HG02938 (cell line): Measurements from ENCODE around the gene CEBPZ.

ENCODE experiments used
- ATAC-seq: cut with Tn5 transposase; IDR thresholded peaks from one replicate; pipeline ENCODE4 v1.9.1; 2021; ENCODE audit warnings: mild to moderate bottlenecking, moderate library complexity; ENCODE audit not compliant: unreplicated experiment

Gene CEBPZ

DNA sequence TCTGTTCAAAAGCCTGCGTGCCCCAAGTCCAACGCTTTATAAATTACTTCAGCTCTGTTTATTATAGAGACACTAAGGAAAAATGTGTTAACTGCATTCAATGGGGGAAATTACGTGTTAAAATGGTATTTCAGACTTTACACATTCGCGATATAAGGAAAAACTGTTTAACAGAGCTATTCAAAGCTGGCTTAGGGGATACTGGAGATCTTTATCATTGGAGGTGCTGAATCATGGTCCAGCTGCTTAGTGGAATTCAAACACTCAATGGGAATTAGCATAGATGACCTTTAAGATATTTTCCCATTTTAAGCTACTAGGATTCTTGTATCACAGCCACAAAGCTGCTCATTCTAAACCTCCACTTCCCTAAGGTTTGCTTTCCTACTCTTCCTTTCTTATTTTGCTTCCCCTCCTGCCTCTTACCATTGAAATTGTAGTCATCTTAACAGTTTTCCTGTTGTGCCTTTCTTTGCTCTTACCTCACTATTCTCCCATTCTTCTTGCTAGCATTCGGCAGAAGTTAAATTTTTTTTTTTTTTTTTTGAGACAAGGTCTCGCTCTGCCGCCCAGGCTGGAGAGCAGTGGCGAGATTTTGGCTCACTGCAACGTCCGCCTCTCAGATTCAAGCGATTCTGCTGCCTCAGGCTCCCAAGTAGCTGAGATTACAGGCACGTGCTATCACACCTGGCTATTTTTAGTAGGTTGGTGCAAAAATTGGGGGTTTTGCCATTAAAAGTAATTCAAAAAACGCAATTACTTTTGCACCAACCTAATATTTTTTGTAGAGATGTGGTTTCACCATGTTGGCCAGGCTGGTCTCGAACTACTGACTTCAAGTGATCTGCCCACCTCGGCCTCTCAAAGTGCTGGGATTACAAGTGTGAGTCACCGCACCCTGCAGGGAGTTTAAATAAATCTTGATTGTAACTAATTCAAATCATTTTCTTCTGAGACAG lies 49.4 kb downstream of the CEBPZ start:
- no peak for ATAC-seq

DNA sequence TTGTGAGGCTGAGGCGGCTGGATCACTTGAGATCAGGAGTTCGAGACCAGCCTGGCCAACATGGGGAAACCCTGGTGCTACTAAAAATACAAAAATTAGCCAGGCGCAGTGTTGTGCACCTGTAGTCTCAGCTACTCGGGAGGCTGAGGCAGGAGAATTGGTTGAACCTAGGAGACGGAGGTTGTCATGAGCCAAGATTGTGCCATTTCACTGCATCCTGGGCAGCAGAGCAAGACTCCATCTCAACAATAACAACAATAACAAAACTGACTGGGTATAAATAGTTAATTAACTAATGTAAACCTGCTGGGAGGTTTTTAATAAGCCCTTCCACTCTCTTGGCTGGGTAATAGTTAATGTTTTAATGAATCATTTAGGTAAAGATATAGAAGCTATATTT lies 50.8 kb downstream of the CEBPZ start:
- no peak for ATAC-seq

DNA sequence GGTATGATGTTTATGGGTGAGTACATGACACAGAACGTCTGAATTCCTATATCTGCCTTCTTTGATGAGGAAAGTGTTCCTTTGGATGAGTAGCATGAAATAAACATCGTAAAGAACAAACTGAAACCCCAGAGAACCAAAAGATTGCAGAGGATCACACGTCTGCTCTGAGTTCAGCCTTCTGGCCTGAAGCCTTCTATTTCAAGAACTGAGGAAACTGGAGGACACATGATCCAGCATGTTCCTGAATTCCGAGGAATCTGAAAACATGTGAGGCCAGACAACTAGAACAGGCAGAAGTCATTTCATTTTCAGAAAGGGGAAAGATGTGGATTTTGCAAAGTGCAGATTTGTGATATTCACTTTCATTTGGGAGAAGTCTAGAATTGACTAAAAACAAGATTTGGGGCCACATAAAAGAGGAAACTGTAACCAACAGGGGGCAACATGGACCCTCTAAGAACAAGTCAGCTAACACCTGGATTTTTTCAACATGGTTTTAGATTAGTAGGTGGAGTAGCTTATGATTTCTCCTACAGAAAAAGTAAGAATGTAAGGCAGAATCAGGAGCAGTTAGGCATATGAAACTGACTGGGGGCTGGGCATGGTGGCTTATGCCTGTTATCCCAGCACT lies 51.3 kb downstream of the CEBPZ start:
- ATAC-seq: no peak

DNA sequence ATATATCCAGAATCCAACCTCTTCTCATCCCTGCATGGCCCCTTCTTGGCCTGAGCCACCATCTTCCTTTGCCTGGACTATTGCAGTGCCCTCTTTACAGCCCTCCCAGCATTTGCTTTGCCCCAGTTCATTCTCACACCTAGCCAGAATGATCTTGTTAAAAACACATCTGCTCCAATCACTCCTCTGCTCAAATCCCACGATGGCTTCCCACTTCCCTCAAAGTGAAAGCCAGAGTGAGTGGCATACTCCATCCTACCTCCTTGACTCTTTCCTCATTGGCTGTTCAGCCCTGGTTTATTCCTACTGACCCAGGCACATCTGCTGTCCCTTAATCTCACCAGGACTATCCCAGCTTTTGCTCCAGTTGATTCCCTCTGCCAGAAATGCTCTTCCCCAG lies 57.7 kb downstream of the CEBPZ start:
- no peak for ATAC-seq

DNA sequence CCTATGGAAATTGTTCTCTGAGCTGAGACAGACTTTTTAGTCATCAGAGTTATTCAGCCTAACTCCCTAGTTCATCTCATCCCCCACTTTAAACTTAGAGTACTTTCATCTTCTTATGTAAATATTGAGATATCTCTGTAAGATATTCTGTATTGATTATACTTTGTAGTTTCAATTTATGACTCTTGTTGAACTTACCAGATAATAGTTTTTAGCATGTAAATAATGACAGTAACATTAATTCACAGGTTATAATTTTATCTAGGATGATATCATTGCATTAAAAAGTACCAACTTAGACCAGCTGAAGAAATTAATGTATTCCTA lies 59.8 kb downstream of the CEBPZ start:
- ATAC-seq: no peak

DNA sequence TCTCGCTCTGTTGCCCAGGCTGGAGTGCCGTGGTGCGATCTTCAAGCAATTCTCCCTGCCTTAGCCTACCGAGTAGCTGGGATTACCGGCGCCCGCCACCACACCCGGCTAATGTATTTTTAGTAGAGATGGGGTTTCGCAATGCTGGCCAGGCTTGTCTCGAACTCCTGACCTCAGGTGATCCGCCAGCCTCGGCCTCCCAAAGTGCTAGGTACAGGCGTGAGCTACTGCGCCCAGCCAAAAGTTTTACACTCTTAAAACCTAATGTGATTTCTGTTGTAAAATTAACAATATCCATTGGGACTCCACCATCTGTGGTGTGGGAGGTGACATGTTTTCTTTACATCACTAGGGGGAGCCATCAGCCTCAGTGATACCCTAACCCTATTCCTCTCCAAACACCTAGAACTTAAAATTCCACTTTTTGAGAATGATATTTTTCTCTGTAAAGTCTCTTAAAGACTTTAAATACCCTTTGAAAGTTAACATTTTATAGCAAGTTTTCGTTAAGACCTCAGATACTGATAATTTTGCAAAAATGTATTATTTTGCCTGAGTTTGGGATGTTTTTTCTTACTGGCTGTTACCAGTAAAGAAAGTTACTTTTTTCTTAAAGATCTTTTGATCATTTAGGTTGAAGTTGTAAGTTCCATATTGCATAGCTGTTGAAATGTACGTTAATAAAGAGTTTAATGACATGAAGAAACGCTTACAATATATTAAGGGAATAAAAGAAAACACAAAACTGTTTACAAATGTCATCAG lies 63.0 kb downstream of the CEBPZ start:
- ATAC-seq: no peak

DNA sequence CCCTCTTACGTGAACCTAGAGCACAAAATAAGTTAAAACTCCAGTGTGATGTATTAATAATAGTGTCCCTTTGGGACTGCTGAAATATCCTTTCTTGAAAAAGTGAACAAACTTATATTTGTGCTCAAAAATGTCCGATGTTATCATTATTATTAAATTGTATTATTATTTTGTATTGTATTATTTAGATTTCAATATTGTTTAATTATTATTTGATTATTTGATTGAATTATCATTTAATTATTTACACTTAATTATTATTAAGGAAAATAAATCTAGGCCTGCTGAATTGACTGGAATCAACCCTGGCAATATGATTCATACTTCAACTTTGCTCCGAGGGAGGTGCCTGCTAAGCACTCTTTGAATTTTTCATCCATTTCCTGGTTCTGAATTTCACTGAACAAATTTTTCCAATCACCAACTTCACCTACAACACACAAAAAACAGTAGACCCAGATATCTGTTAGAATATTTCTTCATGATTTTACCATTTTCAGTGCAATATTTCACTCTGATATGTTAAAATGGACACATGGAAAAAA lies 63.7 kb downstream of the CEBPZ start:
- ATAC-seq: no peak

DNA sequence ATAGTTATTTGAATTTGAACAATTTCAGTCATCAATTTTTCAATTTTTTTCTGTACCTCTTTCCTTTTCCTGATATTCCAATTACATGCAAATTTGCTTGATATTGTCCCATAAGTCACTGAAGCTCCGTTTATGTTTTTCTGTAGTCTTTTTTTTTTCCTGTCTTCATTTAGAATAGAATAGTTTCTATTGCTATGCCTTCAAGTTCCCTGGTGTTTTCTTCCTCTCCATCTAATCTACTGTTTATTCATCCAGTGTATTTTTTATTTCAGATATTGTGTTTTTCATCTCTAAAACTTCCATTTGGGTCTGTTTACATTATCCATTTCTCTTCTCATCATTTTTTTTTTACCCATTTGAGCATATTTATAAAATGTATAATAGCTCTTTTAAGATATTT lies 66.6 kb downstream of the CEBPZ start:
- ATAC-seq: no peak

DNA sequence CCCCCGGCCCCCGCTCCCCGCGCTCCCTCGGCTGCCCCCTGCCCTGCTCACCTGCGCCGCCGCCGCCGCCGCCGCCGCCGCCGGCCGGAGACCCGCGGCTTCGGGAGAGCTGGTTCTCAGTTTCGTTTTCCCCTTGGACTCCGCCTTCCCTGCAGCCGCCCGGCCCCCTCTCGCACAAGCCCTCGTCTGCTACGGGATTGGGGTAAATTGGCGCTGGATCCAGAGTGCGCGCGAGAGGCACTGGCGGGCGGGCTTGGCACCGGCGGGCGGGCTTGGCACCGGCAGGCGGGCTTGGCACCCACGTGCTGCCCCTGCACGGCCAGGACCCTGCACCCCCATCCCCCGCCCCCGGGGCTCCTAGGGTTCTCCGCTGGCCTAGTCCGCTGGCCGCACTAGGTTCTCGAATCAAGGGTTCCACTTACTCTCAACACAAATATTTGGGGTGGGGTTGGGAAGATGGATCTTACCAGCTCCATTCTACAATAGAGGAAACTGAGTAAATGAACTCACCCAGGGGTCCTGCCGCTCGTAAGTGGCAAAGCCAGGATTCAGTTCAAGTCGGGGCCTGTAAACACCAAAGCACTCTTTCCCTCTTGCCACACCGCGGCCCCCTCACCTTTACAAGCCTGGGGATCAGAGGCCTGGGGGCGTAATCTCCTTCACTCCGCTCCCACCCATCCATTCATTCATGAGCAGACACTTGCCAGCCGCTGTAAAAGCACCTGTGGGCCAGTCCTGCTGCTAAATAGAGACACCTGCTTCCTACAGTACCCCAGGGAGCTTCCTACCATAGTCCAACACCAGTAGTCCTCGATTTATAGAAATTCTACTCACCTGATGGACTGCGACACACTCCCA lies 74.3 kb downstream of the CEBPZ start, which contains the start of gene EIF2AK2:
Gene EIF2AK2 (minus strand): TSS at position 124 of the 858 bp plus-strand sequence. CDS start 9,174 bp downstream, outside the sequence.
- ATAC-seq: peak; percentile 85

DNA sequence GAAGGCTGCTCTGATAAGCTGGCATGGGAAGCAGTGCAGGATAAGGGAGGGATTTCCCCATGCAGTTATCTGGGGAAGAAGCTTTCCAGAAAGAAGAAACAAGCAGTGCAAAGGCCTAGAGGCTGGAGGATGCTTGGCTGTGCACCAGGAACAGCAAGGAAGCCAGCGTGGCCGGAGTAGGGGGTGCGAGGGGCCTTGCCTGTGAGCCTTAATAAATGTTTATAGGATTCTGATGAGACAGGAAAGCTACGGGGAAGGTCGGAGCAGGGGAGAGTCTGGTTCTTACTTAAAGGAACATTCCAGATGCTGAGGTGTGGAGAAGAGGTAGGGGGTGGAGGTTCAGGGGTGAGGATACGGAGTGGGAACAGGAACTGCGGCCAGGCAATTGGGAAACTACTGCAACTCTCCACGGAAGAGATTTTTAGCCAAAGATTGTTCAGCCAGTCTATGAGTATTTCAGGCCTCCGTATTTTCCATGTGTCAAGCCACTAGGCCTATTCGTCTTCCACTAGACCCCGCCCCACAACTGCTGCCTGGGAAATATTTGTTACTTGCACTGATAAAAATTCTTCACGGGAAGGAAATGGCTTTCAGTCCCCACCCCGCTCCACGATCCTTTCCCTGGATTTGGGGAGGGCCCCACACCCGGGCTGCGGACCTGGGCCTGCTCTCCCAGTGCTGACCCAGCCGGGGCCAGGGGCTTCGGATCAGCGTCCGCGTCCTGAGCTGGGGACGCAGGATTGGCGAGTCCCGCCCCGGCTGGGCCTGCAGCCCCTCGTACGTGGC lies 75.1 kb downstream of the CEBPZ start:
- no peak for ATAC-seq

DNA sequence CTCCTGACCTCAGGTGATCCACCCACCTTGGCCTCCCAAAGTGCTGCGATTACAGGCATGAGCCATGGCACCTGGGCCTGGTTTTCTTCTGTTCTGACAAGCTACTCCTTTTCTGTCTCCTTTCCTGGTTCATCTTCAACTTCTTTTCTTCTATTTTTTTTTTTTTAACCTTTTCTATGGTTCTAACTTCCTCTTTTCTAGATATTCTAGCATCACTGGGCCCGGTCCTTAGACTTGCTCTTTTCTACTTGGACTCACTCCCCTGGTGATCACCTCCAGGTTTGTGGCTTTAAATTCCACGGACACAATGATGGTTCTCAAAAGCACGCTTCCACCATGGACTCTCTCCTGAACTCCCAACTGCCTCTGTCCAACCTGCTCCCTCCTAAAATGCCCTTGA lies 76.6 kb downstream of the CEBPZ start:
- ATAC-seq: no peak

DNA sequence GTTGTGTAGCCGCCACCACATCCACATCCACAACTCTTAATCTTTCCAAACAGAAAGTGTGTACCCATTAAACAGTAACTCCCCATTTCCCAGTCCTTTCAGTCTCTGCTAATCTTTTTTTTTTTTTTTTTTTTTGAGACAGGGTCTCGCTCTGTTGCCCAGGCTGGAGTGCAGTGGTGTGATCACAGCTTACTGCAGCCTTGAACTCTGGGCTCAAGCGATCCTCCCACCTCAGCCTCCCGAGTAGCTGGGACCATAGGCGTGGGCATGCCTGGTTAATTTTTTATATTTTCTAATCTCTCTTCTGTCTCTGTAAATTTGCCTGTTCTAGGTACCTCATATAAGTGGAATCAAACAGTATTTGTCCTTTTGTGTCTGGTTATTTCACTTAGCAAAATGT lies 78.2 kb downstream of the CEBPZ start:
- ATAC-seq: no peak
